A549 (cell line): Measurements from ENCODE around the gene TMEM129. TPM values are rescaled to one million over a fixed set of nuclear protein-coding genes. Genes with fewer than 3 reads are reported as not detected.

Experiments used
- ATAC-seq, 2 experiments: fragments of 200-7000 bp in 1 of 2; fragments of >200 bp in 1 of 2; cut with Nextera tagmentation in 1 of 2; cut with Tn5 transposase in 1 of 2; 3 replicates each; pipeline versions ENCODE4 v1.8.0 to v1.9.1; 2018 to 2020; ENCODE audit warnings: mild to moderate bottlenecking in 1 of 2, moderate library complexity in 1 of 2
- CTCF ChIA-PET: fragments of 300-600 bp; sonication (Branson Sonifier 250); formaldehyde crosslinking; extraction: SDS; loops from one replicate; lab custom pipeline; 2021; ENCODE audit warnings: antibody characterized with exemption, inconsistent platforms; lab: Yijun Ruan, JAX
- POLR2A ChIA-PET: fragments of 350-600 bp; formaldehyde crosslinking; extraction: SDS; loops from one replicate; lab custom pipeline; 2021; ENCODE audit warnings: antibody characterized with exemption, inconsistent platforms; lab: Yijun Ruan, JAX
- DNase-seq, 2 experiments: peaks; one replicate each; pipeline versions ENCODE4 v3.0.0 to v3.0.0-alpha.2; 2011 to 2016; ENCODE audit warnings: low read depth in 1 of 2, low spot score in 1 of 2
- FAIRE-seq: peaks from 2 replicates; lab custom pipeline; 2011; peaks lifted over from hg19 to GRCh38; lab: Jason Lieb, UNC
- H3K27ac ChIP-seq, 2 experiments: fragments of >200 bp; sonication (Bioruptor Twin); formaldehyde crosslinking; 3 replicates each; pipeline ENCODE4 v1.5.1; 2016 to 2017
- H3K4me1 ChIP-seq: fragments of >200 bp; sonication (Bioruptor Twin); formaldehyde crosslinking; 3 replicates; pipeline ENCODE4 v1.6.1; 2016
- H3K4me2 ChIP-seq: fragments of >200 bp; sonication (Bioruptor Twin); formaldehyde crosslinking; 3 replicates; pipeline ENCODE4 v1.6.1; 2016
- H3K4me3 ChIP-seq: fragments of >200 bp; sonication (Bioruptor Twin); formaldehyde crosslinking; 3 replicates; pipeline ENCODE4 v1.5.1; 2016
- H3K9me3 ChIP-seq: fragments of >200 bp; sonication (Bioruptor Twin); formaldehyde crosslinking; 3 replicates; pipeline ENCODE4 v1.6.1; 2016
- CHD2 ChIP-seq: fragments of 150-350 bp; IDR thresholded peaks from 2 replicates; pipeline ENCODE4 v1.6.1; 2014; ENCODE audit warnings: low read length; ENCODE audit not compliant: partially characterized antibody
- ESRRA ChIP-seq: fragments of 150-350 bp; IDR thresholded peaks from 2 replicates; pipeline ENCODE4 v1.6.1; 2014; ENCODE audit warnings: mild to moderate bottlenecking, low read length, borderline replicate concordance
- HOXB13 ChIP-seq: fragments of 250-450 bp; sonication (Bioruptor Pico); IDR thresholded peaks from 2 replicates; pipeline ENCODE4 v1.5.0; 2020; ENCODE audit warnings: low read depth, mild to moderate bottlenecking, moderate library complexity
- HOXB5 ChIP-seq: fragments of 250-450 bp; sonication (Bioruptor Pico); IDR thresholded peaks from 2 replicates; pipeline ENCODE4 v1.5.0; 2020; ENCODE audit warnings: mild to moderate bottlenecking, moderate library complexity
- JUNB ChIP-seq: fragments of >200 bp; sonication (Bioruptor Twin); formaldehyde crosslinking; IDR thresholded peaks from 2 replicates; pipeline ENCODE4 v1.6.1; 2016
- KDM1A ChIP-seq: fragments of 200-600 bp; sonication (generic); IDR thresholded peaks from 2 replicates; pipeline ENCODE4 v1.6.1; 2016; ENCODE audit warnings: low read depth, mild to moderate bottlenecking
- MAFK ChIP-seq: fragments of 450-650 bp; IDR thresholded peaks from 2 replicates; pipeline ENCODE4 v1.6.1; 2014; ENCODE audit not compliant: partially characterized antibody
- MAZ ChIP-seq: fragments of 150-350 bp; IDR thresholded peaks from 2 replicates; pipeline ENCODE4 v1.6.1; 2014; ENCODE audit warnings: antibody characterized with exemption, low read depth, low read length, borderline replicate concordance
- RAD21 ChIP-seq, 2 experiments: fragments of >200 bp in 1 of 2; sonication (Bioruptor Twin) in 1 of 2; formaldehyde crosslinking in 1 of 2; IDR thresholded peaks in 1 of 2; conservative IDR thresholded peaks in 1 of 2; 2 replicates in 1 of 2; 3 replicates in 1 of 2; pipeline ENCODE4 v1.6.1; 2012 to 2018; ENCODE audit warnings: inconsistent platforms in 1 of 2
- SMC3 ChIP-seq: fragments of >200 bp; sonication (Bioruptor Twin); formaldehyde crosslinking; IDR thresholded peaks from 3 replicates; pipeline ENCODE4 v1.6.1; 2018; ENCODE audit warnings: inconsistent platforms
- SREBF2 ChIP-seq: fragments of 450-650 bp; IDR thresholded peaks from 2 replicates; pipeline ENCODE4 v1.6.1; 2014; ENCODE audit warnings: mild to moderate bottlenecking, moderate library complexity
- TP53 ChIP-seq: fragments of 250-450 bp; sonication (Bioruptor Pico); IDR thresholded peaks from 2 replicates; pipeline ENCODE4 v1.5.0; 2021; ENCODE audit warnings: mild to moderate bottlenecking, moderate library complexity
- ZFP36 ChIP-seq: fragments of 450-650 bp; IDR thresholded peaks from 2 replicates; pipeline ENCODE4 v1.6.1; 2014; ENCODE audit warnings: borderline replicate concordance; ENCODE audit not compliant: partially characterized antibody
- WGBS: methylation state at CpG from one replicate; pipeline ENCODE4 v1.1.6; 2017; ENCODE audit errors: missing lambda C conversion rate; 5-methylcytosine and 5-hydroxymethylcytosine counted together
- polyA plus RNA-seq, 4 experiments: library from polyadenylated mRNA; depleted of rRNA in 3 of 4; stranded (reverse); fragments of >200 nt; fragmentation: RNase III in 1 of 4; extraction: RNeasy Plus Mini Kit Qiagen cat#74134 plus additional on column Dnase treatment in 1 of 4; gene quantifications; 2 replicates in 3 of 4; 3 replicates in 1 of 4; pipeline ENCODE4 v1.2.3, GENCODE V29; 2011 to 2017
- TF ChIP-seq, protein P1 (sequence below): fragments of 250-450 bp; sonication (Bioruptor Pico); IDR thresholded peaks from 2 replicates; pipeline ENCODE4 v1.5.0; 2020; ENCODE audit warnings: low read depth, mild to moderate bottlenecking, moderate library complexity
- TF ChIP-seq, protein P2 (sequence below): fragments of >200 bp; sonication (Bioruptor Twin); formaldehyde crosslinking; IDR thresholded peaks from 2 replicates; pipeline ENCODE4 v1.6.1; 2016
- TF ChIP-seq, protein P3 (sequence below): fragments of 250-450 bp; sonication (Bioruptor Pico); IDR thresholded peaks from 2 replicates; pipeline ENCODE4 v1.5.0; 2021; ENCODE audit warnings: mild to moderate bottlenecking, moderate library complexity, borderline replicate concordance
- TF ChIP-seq, protein P4 (sequence below): fragments of >200 bp; sonication (Bioruptor Twin); formaldehyde crosslinking; IDR thresholded peaks from 3 replicates; pipeline ENCODE4 v1.6.1; 2016
- TF ChIP-seq, protein P5 (sequence below): fragments of 200-600 bp; sonication (generic); IDR thresholded peaks from 2 replicates; pipeline ENCODE4 v1.6.1; 2016; ENCODE audit warnings: antibody characterized with exemption, mild to moderate bottlenecking, moderate library complexity

TMEM129 gene
- polyA plus RNA-seq, 2 of the 4 experiments (the other 2 are of a cell fraction): 12.7 to 20.4 TPM

DNA sequence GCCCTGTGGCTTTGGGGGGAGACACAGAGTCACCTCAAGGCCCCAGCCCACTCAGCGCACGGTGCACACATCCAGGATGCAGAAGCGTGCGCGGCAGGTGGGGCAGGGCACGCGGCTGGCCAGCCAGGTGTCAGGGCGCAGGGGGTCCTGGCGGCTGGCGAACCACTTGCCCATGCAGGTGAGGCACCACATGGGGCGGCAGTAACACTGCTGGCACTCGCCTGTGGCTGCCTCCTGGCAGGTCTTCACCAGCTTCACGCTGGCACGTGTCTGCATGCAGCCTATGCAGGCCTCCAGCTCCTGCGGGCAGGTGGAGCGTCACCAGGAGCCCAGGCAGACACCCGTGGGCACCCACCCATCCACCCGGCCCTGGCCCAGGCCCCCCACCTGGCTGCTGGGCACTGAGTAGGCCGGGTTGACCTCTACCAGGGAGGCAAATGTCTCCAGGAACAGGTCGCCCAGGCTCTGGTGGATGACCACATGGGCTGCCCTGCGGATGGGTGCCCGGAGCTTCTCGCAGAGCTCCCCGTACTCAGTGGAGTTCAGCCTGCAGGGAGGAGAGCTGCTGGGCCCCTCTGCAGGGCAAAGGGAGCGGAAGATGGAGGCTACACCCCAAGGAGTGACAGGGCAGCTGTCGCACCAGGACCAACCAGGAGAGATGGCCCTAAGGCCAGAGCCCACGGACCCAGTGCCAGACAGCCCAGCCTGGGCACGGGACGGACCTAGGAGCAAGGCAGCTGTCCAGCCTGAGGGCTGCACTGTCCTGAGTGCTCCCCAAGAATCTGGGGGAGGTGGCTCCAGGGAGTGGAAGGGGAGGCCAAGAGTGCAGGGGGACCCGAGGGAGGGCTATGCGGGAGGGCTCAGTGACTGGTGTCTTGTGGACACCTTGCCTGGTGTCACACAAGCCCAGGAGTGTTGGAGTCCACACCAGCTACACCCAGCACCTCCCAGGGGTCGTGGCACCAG is 3.7 kb downstream of the TMEM129 start:
- ChIA-PET CTCF (interaction anchor here (1.9 to 2.1 kb wide), 3 partner anchors 8 to 24 kb away, joined by 6 to 9 read pairs (median 7); no protein-coding TSS in a partner anchor), POLR2A (no interaction called here)
- 96% methylated on average over 7 of the region's 32 CpGs for WGBS
- Histone ChIP-seq H3K27ac (no peak overlapping the region), H3K4me3 (no peak overlapping the region), H3K9me3 (no peaks in the 10 kb centered on the region)
- ATAC-seq: no peak
- TF ChIP-seq SMC3 (no peak), JUNB (no peak), MAFK (no peak), ESRRA (no peak), RAD21 (conservative IDR thresholded peaks at IDR 0.05 in 1 of 2, IDR thresholded peaks at IDR 0.05 in 1 of 2) (no peak), CHD2 (no peak), HOXB13 (CRISPR knock-in tag) (no peak), MAZ (no peak), HOXB5 (CRISPR knock-in tag) (no peak), KDM1A (no peak), SREBF2 (no peak), TP53 (CRISPR knock-in tag) (no peak), ZFP36 (no peak)
- TF ChIP-seq, protein P1, sequence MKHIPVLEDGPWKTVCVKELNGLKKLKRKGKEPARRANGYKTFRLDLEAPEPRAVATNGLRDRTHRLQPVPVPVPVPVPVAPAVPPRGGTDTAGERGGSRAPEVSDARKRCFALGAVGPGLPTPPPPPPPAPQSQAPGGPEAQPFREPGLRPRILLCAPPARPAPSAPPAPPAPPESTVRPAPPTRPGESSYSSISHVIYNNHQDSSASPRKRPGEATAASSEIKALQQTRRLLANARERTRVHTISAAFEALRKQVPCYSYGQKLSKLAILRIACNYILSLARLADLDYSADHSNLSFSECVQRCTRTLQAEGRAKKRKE (CRISPR knock-in tag): no peak
- TF ChIP-seq, protein P2, sequence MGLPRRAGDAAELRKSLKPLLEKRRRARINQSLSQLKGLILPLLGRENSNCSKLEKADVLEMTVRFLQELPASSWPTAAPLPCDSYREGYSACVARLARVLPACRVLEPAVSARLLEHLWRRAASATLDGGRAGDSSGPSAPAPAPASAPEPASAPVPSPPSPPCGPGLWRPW: no peak
- TF ChIP-seq, protein P3, sequence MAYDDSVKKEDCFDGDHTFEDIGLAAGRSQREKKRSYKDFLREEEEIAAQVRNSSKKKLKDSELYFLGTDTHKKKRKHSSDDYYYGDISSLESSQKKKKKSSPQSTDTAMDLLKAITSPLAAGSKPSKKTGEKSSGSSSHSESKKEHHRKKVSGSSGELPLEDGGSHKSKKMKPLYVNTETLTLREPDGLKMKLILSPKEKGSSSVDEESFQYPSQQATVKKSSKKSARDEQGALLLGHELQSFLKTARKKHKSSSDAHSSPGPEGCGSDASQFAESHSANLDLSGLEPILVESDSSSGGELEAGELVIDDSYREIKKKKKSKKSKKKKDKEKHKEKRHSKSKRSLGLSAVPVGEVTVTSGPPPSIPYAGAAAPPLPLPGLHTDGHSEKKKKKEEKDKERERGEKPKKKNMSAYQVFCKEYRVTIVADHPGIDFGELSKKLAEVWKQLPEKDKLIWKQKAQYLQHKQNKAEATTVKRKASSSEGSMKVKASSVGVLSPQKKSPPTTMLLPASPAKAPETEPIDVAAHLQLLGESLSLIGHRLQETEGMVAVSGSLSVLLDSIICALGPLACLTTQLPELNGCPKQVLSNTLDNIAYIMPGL (CRISPR knock-in tag): no peak
- TF ChIP-seq, protein P4, sequence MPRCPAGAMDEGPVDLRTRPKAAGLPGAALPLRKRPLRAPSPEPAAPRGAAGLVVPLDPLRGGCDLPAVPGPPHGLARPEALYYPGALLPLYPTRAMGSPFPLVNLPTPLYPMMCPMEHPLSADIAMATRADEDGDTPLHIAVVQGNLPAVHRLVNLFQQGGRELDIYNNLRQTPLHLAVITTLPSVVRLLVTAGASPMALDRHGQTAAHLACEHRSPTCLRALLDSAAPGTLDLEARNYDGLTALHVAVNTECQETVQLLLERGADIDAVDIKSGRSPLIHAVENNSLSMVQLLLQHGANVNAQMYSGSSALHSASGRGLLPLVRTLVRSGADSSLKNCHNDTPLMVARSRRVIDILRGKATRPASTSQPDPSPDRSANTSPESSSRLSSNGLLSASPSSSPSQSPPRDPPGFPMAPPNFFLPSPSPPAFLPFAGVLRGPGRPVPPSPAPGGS: no peak
- TF ChIP-seq, protein P5, sequence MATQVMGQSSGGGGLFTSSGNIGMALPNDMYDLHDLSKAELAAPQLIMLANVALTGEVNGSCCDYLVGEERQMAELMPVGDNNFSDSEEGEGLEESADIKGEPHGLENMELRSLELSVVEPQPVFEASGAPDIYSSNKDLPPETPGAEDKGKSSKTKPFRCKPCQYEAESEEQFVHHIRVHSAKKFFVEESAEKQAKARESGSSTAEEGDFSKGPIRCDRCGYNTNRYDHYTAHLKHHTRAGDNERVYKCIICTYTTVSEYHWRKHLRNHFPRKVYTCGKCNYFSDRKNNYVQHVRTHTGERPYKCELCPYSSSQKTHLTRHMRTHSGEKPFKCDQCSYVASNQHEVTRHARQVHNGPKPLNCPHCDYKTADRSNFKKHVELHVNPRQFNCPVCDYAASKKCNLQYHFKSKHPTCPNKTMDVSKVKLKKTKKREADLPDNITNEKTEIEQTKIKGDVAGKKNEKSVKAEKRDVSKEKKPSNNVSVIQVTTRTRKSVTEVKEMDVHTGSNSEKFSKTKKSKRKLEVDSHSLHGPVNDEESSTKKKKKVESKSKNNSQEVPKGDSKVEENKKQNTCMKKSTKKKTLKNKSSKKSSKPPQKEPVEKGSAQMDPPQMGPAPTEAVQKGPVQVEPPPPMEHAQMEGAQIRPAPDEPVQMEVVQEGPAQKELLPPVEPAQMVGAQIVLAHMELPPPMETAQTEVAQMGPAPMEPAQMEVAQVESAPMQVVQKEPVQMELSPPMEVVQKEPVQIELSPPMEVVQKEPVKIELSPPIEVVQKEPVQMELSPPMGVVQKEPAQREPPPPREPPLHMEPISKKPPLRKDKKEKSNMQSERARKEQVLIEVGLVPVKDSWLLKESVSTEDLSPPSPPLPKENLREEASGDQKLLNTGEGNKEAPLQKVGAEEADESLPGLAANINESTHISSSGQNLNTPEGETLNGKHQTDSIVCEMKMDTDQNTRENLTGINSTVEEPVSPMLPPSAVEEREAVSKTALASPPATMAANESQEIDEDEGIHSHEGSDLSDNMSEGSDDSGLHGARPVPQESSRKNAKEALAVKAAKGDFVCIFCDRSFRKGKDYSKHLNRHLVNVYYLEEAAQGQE: no peak
- TF ChIP-seq, all 56 proteins: peak for 0
- peaks cover 22% of the 10 kb centered on the region for H3K4me1 ChIP-seq
- FAIRE-seq (no peak), DNase-seq (no peak)
- no peak overlapping the region for H3K4me2 ChIP-seq
